ENCODE results near the gene JCHAIN.

The JCHAIN gene

GRCh38 chr4:70681704-70682103, 15.4 kb upstream of the JCHAIN start:
- Histone ChIP-seq H3K79me2 (ENCODE audit: insufficient read depth, low read depth) (no peaks in the 10 kb centered on the region; the same call in 1 of the 2 replicates), H3K36me3 (ENCODE audit: insufficient read depth) (no peaks in the 10 kb centered on the region), H3K4me3 (IDR thresholded peaks at IDR 0.05; ENCODE audit: insufficient read depth, low read depth, low read length) (no peak overlapping the region), H3K27me3 (ENCODE audit: insufficient read depth, low read depth) (no peaks in the 10 kb centered on the region), H4K20me1 (ENCODE audit: insufficient read depth) (no peaks in the 10 kb centered on the region), H2AFZ (ENCODE audit: low read depth) (no peak overlapping the region), H3K4me2 (peak overlapping the region; percentile 90), H3K9ac (peak overlapping the region; percentile 25; the same call in 1 of the 2 replicates), H3K27ac (peak overlapping the region; percentile 89), H3K4me1 (ENCODE audit: low read depth, poor library complexity, severe bottlenecking) (peaks cover 100% of the 10 kb centered on the region)
- TF ChIP-seq CTCF (conservative IDR thresholded peaks at IDR 0.05; ENCODE audit: low read depth, low read length): no peak

- Histone ChIP-seq H3K36me3 (ENCODE audit: insufficient read depth) (no peaks in the 10 kb centered on the region), H3K4me2 (peak overlapping the region; percentile 90), H3K4me1 (ENCODE audit: low read depth, poor library complexity, severe bottlenecking) (peaks cover 100% of the 10 kb centered on the region), H3K27me3 (ENCODE audit: insufficient read depth, low read depth) (no peaks in the 10 kb centered on the region), H4K20me1 (ENCODE audit: insufficient read depth) (no peaks in the 10 kb centered on the region), H3K79me2 (ENCODE audit: insufficient read depth, low read depth) (no peaks in the 10 kb centered on the region; the same call in 1 of the 2 replicates), H3K4me3 (IDR thresholded peaks at IDR 0.05; ENCODE audit: insufficient read depth, low read depth, low read length) (no peak overlapping the region), H3K9ac (peak overlapping the region; percentile 25; the same call in 1 of the 2 replicates), H3K27ac (peak overlapping the region; percentile 89), H2AFZ (ENCODE audit: low read depth) (no peak overlapping the region)
- no peak for TF ChIP-seq CTCF (conservative IDR thresholded peaks at IDR 0.05; ENCODE audit: low read depth, low read length)
Measured at GRCh38 chr4:70680934-70681333, 14.6 kb upstream of the JCHAIN start.

- Histone ChIP-seq H3K79me2 (ENCODE audit: insufficient read depth, low read depth) (no peaks in the 10 kb centered on the region; the same call in 1 of the 2 replicates), H2AFZ (ENCODE audit: low read depth) (no peak overlapping the region), H3K9ac (peak overlapping the region; percentile 47), H3K4me2 (peak overlapping the region; percentile 90), H3K4me1 (ENCODE audit: low read depth, poor library complexity, severe bottlenecking) (peaks cover 100% of the 10 kb centered on the region), H3K27ac (peak overlapping the region; percentile 89), H3K4me3 (IDR thresholded peaks at IDR 0.05; ENCODE audit: insufficient read depth, low read depth, low read length) (peak overlapping the region; percentile 70), H4K20me1 (ENCODE audit: insufficient read depth) (no peaks in the 10 kb centered on the region), H3K27me3 (ENCODE audit: insufficient read depth, low read depth) (no peaks in the 10 kb centered on the region), H3K36me3 (ENCODE audit: insufficient read depth) (no peaks in the 10 kb centered on the region)
- TF ChIP-seq CTCF (conservative IDR thresholded peaks at IDR 0.05; ENCODE audit: low read depth, low read length): no peak
Measured at GRCh38 chr4:70678383-70678999, 12.2 kb upstream of the JCHAIN start.

GRCh38 chr4:70676554-70677090, 10.3 kb upstream of the JCHAIN start:
- peak overlapping the region; percentile 90 for H3K4me2 ChIP-seq
- TF ChIP-seq CTCF (conservative IDR thresholded peaks at IDR 0.05; ENCODE audit: low read depth, low read length): no peak
- H3K27me3 ChIP-seq (ENCODE audit: insufficient read depth, low read depth): no peaks in the 10 kb centered on the region
- H2AFZ ChIP-seq (ENCODE audit: low read depth): no peak overlapping the region
- H3K4me1 ChIP-seq (ENCODE audit: low read depth, poor library complexity, severe bottlenecking): peaks cover 99% of the 10 kb centered on the region
- H4K20me1 ChIP-seq (ENCODE audit: insufficient read depth): no peaks in the 10 kb centered on the region
- H3K27ac ChIP-seq: peak overlapping the region; percentile 89
- no peaks in the 10 kb centered on the region; the same call in 1 of the 2 replicates for H3K79me2 ChIP-seq (ENCODE audit: insufficient read depth, low read depth)
- H3K4me3 ChIP-seq (IDR thresholded peaks at IDR 0.05; ENCODE audit: insufficient read depth, low read depth, low read length): peak overlapping the region; percentile 46
- peak overlapping the region; percentile 47; the same call in 1 of the 2 replicates for H3K9ac ChIP-seq
- no peaks in the 10 kb centered on the region for H3K36me3 ChIP-seq (ENCODE audit: insufficient read depth)

Measured in KMS-11 (cell line).